EL (cell line): ENCODE results near the gene SLC12A8.
A peak's percentile ranks its signal among the peaks of the same experiment; 100 is the strongest.

Source experiments
- DNase-seq: peaks from one replicate; pipeline ENCODE4 v3.0.0-alpha.2; 2016

Gene SLC12A8, protein sequence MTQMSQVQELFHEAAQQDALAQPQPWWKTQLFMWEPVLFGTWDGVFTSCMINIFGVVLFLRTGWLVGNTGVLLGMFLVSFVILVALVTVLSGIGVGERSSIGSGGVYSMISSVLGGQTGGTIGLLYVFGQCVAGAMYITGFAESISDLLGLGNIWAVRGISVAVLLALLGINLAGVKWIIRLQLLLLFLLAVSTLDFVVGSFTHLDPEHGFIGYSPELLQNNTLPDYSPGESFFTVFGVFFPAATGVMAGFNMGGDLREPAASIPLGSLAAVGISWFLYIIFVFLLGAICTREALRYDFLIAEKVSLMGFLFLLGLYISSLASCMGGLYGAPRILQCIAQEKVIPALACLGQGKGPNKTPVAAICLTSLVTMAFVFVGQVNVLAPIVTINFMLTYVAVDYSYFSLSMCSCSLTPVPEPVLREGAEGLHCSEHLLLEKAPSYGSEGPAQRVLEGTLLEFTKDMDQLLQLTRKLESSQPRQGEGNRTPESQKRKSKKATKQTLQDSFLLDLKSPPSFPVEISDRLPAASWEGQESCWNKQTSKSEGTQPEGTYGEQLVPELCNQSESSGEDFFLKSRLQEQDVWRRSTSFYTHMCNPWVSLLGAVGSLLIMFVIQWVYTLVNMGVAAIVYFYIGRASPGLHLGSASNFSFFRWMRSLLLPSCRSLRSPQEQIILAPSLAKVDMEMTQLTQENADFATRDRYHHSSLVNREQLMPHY

DNA sequence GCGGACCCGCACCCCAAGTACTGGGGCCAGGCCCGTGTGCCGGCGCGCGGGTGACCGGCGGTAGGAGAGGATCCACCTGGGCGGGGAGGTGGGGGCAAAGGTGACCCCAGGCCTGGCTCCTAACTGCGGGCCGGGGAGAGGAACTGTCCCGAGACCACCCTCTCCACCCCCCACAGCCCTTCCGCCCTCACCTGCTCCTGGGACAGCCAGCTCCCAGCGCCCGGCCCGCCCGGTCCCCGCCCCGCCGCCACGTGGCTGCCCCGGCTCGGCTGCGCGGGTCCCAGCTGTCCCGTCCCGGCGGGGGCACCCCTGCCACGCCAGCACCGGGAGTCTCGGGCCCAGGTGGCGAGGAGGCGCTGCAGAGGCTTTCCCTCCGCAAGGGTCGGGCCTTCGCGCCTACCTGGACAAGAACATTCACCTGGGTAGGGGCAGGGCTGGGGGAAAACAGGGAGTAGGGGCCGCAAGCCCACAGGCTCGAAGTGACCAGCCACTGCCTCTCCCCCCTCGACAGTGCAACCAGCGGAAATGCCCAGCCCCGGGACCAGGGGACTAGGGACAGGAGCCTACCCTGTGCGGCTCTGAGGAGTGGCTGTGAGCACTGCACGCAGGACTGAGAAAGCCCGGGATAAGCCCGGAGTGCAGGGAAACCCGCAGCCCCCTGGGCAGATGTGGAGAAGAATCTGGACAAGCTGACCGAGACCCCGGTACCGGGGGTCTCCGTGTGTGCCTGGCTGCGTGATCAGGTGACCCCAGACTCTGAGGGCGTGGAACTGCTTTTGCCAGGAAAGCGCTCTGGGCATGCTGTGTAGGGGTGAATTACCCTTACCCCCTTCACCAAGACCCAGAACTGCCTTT is at the start of gene SLC12A8:
TSS of gene SLC12A8 (minus strand) at position 240 of the 855 bp plus-strand sequence. CDS start 1,399 bp downstream, outside the sequence.
- no peak for DNase-seq

DNA sequence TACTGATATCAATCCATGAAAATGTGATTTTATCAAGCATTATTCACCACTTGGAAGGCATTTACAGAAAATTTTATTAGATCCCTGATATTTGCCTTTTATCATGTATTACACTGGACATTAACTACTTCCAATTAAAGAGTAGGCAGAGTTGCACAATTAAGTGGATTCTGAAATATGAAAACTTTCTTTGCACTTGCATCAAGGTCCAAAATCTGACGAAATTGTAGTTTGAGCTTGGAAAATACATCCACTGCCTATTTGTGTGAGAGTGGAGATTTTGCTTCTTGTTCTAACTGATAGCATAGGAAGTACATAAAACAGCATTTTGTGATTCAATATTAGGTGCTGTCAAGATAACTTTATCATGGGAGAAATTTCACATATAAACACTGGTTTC is 49.6 kb upstream of the SLC12A8 start:
- no peak for DNase-seq

DNA sequence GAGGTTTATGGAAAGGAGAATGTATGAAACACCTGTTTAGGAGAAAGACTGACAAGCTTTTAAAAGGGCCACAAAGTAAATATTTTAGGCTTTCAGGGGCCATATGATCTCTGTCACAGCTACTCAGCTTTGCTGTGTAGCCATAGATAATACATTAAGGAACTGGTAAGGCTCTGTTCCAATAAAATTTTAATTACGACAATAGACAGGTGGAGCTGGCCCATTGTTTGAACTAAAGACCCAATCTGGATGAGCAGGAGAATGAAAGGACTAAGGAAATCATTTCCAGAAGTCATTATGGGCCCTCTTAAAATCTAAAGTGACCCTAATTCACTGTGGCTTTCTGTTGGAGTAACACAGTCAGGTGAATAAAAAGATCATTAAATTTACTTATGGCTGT is 48.5 kb upstream of the SLC12A8 start:
- DNase-seq, result no peak

DNA sequence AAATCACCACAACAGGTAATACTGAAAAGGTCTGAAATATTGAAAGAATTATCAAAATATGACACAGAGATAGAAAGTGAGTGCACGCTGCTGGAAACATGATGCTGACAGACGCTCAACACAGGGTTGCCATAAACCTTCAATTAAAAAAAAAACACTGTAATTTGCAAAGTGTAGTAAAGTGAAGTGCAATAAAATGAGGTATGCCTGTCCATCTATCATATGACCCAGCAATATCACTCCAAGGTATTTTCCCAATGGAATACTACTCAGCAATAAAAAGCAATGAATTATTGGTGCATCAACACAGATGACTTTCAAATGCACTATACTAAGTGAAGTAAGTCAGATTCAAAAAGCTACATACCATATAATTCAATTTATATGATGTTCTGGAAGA is 47.6 kb upstream of the SLC12A8 start:
- no peak for DNase-seq

DNA sequence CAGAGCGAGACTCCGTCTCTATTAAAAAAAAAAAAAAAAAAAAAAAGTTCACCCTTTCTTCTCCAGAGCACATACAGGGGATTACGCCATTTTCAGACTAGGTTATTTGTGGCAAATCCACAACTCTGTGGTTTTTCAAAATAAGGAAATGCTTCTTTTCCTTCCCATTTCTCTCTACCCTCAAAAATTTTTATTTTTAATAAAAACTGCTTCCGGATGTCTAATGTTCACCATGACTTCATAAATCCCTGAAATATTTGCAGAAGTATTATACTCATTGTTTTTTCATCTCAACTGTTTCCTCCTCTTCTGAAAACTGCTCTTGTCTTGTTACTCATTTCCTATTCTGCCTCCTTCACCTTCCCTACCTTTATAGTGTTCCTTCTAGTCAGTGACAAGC is 45.0 kb upstream of the SLC12A8 start:
- DNase-seq, result no peak

DNA sequence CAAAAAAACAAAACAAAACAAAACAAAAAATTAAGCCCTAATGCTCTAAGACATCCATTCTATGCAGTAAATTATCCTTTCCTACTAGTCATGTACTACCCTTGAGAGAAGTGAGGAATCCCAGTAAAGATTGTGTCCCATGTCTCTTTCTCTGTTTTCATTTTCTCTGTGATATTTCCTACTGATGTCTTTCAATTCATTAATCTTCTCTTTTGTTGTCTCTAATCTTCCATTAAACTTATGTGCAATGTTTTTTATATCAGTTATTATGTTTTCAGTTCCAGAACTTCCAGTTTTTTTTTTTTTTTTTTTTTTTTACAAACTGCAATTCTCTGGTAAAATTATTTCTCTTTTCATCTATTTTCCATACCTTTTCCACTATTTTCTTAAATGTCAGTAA is 44.1 kb upstream of the SLC12A8 start:
- no peak for DNase-seq

DNA sequence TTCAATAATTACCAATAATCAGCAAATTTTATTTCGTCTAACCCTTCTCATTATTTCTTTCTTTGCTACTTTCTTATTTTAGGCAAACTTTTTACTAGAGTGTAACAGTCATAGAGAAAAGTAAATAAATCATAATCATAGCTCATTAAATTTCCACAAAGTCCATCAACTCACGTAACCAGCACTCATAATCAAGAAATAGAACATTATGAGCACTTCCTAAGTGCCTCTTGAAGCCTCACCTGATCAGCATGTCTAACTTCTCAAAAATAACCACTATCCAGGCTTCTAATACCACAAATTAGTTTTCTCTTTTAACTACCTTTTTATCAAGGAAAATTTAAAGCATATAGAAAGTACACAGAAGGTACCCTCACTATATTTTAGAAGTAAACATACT is 38.4 kb upstream of the SLC12A8 start:
- no peak for DNase-seq

DNA sequence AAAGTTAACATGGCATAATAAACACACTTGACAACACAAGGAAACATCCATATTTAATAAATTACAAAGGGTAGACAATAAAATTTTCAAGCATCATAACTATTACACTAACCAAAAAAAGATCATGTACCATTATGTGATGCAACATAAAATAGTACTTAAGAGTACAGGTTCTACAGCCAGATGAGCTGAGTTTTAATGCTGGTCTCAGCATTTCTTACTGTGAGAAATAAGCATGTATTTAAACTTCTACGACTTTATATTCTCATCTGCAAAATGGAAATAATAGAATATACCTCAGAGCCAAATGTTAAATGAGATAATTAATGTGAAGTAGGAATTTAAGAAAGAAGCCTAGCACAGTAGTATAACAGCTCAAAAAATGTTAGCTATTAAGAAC is 33.7 kb upstream of the SLC12A8 start:
- no peak for DNase-seq

DNA sequence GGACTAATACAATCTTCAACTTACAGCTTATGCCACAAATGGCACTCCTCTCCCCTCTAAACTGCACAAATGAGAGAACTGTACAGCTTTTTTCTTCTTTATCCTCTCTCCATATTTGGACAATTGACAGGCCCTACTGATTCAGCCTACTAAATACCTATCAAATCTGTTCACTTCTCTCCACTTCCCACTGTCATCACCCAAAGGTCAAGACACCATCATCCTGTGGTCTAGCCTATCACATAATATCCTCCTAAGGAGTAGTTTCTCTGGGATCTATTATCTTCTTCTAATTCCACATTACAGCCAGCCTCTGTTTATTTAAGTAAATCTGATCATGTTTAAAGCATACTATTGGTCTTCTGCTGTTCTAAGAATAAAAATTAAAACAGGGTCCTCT is 33.0 kb upstream of the SLC12A8 start:
- peak; percentile 73 for DNase-seq

DNA sequence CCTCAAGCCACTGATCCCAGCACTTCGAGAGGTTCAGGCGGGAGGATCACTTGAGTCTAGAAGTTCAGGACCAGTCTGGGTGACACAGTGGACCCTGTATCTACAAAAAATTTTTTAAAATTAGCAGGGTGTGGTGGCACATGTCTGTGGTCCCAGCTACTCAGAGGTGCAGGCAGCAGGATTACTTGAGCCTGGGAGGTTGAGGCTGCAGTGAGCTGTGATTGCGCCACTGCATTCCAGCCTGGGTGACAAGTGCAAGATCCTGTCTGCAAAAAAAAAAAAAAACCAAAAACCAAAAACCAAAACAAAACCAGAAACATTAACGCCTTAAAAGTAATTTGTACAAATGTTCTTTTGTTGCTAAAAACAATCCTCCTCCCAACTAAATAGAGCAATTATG is 27.9 kb upstream of the SLC12A8 start:
- DNase-seq, result peak; percentile 56

DNA sequence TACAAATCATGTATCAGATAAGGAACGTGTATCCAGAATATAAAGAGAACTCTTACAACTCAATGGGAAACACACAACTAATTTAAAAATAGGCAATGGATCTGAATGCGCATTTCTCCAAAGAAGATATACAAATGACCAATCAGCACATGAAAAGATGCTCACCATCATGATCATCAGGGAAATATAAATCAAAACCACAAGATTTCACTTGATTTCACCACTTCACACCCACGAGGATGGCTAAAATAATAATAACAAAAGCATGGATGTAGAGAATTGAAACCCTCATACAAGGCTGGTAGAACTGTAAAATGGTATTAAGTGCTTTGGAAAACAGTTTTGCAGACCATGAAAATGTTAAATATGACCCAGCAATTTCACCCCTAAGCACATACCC is 26.7 kb upstream of the SLC12A8 start:
- DNase-seq, result no peak

DNA sequence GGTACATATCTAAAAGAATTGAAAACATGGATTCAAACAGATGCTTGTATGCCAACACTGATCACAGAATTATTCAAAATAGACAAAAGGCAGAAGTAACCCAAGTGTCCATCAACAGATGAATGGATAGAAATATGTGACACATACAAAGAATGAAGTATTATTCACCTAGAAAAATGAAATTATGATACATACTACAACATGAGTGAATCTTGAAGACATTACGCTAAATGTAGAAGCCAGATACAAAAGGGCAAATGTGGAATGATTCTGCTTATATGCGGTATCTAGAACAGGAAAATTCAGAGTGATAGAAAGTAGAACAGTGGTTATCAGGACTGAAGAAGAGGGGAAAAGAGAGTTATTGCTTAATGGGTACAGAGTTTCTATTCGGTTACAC is 26.2 kb upstream of the SLC12A8 start:
- no peak for DNase-seq

DNA sequence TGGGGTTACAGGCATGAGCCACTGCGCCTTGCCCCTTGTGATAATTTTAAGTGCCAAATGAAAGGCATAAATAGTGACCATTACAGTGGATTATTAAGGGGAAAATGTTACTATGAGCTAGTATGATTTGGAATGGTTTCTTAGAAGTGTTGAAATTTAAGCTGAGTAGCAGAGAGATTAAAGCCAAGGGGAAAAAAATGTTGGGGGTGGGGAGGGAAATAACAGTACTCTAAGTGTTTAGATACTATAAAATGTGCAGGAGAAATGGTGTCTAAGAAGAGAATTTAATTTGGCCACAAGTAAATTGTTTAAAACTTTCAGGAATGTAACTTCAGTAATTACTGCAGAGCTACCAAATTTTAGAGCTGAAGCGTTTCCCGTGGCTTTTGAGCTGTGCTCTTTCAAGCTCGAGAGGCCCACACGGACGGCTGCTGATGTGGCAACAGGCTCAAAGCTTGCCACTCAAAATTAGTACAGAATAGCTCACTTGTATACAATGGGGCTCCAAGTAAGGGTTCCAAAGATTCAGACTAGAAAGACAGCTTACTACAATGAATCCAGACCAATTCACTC is 23.9 kb upstream of the SLC12A8 start:
- no peak for DNase-seq

DNA sequence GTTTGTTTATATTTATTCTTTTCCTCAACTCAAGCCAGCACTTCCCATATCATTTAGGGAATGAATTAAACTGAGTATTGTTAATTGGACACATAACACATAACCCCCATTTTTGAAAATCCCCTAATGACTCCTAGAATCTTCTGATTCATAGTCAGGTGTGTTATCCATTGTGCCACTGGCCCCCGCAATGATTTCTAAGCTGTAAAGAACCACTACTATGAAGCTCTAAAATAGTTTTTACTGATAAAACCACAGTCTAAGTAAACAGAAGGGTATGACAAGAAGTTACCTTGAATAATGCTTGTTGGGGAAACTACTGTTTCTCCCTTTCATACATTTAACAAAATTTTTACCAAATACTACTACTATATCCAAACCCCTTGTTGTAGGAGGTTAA is 22.3 kb upstream of the SLC12A8 start:
- DNase-seq, result no peak

DNA sequence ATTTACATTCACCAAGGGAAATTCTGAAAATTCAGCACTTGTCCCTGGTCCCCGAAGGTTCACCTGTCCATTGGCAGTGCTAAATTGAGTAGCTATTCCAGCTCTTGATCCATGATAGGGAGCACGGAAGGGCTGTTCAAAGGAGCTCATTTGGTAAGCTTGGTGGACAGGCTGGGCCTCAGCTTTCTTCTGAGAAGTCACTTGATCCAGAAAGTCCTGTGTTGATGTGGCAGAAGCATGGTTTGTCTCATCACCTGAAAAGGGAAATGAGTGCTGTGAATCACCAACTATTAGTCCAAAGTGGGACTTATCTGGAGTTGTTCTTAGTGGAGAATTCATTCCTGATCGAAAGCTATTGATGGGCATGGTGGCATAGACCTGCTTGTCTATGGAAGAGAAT is 19.9 kb upstream of the SLC12A8 start:
- DNase-seq, result no peak

DNA sequence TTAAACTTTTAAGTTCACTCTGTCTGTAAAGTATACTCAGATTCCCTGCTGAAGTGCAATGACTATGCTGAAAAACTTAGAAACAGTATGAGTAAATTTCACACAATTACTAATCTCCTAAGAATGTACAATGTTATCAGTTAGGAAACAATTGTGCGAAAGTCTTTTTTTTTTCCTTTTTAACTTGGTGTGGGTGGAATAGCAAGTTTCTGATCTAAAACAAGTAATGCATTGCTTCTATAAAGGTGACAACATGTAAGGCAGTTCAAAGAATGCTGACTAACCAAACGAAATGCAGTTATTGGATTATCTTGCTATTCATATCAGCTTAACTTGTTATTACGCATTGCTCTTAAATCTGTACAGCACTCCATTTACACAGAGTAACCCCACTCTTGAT is 19.3 kb upstream of the SLC12A8 start:
- peak; percentile 72 for DNase-seq

DNA sequence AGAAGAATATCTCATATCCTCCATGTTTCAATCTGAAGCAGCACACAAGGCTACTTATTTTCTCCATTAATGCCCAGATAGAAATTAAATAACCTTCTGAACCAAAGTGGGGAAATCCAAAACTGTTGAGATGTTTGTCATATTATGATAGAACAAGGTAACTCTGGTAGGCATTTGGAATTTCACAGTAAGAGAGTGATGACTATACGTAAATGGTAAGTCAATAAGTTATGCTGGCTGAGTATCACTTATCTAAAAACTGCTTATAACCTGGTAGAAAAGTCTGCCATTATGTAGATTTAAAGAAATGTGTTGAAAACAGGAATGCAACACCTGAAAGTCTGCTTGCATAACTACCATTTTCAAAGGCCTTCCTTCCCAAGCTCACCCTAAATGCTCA is 17.2 kb upstream of the SLC12A8 start:
- no peak for DNase-seq

DNA sequence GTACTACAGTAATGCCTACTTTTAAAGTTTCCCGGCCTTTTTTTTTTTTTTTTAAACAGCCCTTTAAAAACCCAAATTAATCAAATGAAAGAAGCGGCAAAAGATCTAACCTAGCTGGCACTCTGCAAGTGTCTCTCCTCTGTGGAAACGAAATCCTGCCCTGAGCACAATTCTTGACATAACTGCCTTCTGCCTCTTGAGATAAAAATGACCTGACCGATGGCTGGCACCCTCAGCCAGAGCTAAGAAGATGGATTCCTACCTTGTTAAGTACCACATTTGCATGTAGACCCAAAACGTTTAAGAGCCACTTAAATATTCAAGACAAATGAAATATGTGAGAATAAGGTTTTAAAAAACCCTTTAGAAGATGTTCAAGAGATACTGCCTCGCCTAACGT is 16.6 kb upstream of the SLC12A8 start:
- no peak for DNase-seq

DNA sequence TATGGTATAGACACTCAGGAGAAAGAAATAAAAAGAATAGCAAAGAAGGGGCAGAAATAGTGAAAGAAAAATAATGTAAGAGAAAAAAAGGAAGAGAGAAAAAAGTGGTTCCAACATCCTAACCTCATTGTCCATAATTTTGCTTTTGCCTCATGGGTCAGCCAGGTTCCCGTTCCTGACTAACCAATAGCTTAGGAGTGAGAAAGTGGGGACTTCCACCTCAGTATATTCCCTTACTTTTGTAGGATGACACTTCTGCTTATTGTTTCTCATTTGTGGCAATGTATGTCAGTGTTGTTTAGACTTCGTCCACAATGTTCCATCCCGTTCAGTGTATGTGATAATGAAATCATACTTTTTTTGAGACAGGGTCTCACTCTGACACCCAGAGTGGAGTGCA is 9.3 kb upstream of the SLC12A8 start:
- no peak for DNase-seq

DNA sequence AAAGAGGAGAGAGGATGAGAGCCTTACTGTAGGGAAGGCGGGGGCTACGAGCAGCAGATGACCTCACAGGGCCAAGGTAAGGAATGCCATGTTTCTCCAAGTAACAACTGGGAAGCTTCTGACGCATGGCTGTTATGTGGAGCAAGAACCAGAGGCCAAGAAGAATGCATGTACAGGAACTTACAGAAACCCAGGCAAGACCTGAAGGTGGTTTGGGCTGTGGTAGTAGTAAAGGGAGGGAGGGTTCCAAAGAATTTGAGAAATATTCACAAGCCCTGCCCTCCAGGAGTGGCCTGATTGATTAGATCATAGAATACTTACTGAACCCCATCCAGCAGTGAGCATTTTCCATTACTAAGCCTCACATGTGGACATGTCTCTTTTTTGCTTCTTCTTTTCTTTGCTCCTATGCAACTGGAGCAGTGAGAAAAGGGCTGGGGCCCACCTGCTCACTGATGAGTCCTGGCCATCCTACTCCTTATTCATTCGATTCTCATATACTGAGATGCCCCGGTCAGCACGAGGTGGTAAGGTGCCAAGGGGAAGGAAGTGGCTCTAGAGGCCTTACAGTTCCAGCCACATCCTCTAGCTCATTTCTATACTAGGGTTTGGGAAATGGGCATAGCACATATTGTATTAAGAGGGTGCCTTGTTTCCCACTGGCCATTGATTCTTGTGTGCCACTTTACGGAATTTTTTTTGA is 8.3 kb upstream of the SLC12A8 start:
- peak; percentile 41 for DNase-seq

DNA sequence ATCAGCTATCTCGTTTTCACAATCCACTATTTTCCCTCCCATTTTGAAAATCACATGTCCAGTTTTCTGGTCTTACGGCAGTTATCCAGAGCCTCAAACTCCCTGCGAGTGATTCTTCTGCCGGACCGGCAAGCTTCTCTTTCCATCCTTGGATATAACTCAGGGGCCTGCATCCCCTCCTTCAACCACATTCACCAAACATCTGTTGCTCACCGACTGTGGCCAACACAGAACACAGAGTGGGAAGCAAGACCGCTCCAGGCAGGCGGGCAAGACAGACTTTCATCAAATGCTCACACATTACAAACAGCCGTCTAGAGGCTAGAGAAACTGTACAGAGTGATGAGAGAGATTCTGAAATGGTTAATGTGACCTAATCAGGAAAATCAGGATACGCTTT is 7.6 kb upstream of the SLC12A8 start:
- DNase-seq, result no peak

DNA sequence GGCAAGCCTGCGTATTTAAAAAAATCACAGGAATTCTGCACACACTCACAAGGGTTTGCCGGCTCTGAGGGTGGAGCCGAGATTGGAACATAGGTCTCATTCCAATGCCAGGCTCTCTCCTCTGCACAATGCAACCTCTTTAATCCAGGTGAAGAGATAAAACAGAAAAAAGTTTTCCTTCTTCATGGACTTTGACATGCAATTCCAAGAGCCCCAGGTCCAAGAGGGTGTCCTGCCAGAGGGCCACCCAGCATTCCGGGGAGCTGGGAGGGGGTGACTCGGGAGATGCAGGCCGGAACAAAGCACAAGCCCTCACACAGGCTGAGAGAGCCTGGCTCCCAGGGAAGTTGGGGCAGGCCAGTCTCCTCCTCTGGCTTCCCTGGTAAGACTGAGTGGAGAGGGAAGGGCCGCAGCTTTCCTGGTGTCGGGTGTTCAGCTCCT is 6.7 kb upstream of the SLC12A8 start:
- no peak for DNase-seq

DNA sequence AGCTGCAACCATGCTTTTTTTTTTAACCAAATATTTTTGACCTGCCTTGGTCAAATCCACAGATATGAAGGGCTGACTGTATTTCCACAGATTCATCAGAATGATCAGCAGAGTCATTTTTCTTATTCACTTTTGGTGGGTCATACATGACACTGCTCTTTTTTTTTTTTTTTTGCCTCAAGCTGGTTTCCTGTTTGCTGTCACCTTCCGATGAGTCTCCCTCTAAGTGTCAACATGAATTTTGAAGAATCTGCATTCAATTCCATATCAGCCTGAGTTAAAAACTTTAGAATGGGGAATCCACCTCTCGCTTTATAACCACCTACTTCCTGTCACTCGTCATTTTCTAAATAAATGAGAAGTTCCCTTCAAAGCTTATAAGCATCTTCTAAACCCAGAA is 2.2 kb upstream of the SLC12A8 start:
- peak; percentile 43 for DNase-seq
